GM18526 (cell line): ENCODE results near the gene ERBB3.

Experiments used
- POLR2A ChIP-seq: IDR thresholded peaks from 3 replicates; pipeline ENCODE4 v1.6.1; 2011; ENCODE audit not compliant: insufficient read length; ENCODE audit errors: extremely low read depth

The ERBB3 gene

DNA sequence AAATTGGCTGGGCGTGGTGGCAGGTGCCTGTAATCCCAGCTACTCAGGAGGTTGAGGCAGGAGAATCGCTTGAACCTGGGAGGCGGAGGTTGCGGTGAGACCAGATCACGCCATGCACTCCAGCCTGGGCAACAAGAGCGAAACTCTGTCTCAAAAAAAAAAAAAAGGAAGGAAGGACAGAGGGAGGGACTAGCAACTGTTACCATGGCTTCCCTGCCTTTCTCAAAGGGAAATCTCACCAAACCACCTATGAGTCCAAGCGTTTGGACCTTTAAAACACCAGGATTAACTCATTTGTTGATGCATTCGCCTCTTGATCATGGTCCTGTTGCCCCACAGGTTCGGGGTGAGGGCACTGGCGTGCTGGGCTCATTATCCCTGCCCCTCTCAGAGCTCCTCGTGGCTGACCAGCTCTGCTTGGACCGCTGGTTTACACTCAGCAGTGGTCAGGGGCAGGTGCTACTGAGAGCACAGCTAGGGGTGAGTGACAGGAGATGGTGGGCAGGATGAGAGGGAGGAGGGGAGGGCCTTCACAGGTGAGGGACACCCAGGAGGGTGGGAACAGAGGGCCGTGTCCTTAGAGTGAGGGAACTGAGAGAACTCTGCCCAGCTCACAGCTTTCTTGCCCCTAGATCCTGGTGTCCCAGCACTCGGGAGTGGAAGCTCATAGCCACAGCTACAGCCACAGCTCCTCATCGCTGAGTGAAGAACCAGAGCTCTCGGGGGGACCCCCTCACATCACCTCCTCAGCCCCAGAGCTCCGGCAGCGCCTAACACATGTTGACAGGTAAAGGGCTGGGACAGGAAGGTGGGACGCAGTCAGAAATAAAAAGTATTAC is 62.2 kb downstream of the ERBB3 start:
- no peak for TF ChIP-seq POLR2A

DNA sequence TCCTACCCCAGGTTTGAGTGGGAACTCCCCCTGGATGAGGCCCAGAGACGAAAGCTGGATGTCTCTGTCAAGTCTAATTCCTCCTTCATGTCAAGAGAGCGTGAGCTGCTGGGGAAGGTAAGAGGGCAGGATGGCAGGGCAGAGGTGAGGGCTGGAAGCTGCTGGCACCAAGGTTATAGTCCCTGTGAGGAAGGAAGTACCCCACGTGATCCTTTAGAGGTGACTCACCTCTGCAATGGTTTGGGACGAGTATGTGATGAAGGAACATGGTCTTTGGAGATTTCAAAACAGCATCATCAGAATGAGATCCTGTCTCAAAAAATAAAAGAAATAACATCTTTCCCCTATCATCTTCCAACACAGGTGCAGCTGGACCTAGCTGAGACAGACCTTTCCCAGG is 63.3 kb downstream of the ERBB3 start:
- TF ChIP-seq POLR2A = no peak

DNA sequence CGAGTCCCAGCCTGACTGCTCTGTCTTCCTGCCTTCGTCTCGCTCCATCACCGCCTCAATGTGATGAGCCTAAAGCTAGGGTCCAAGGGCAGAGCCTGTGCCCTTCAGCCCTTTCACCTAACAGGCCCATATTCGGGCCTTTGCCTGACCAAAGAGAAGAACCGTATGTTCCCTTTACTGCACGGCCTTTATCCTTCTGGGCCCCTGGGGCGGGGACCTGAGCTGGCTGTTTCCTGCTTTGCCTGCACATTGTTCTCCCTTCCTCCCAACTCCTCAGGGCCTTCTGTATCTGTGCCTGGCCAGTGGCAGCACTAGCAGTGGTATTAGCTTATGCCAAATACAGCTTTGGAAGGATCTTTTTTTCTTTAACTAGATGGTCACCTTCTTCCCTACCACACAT is 63.9 kb downstream of the ERBB3 start:
- no peak for TF ChIP-seq POLR2A

DNA sequence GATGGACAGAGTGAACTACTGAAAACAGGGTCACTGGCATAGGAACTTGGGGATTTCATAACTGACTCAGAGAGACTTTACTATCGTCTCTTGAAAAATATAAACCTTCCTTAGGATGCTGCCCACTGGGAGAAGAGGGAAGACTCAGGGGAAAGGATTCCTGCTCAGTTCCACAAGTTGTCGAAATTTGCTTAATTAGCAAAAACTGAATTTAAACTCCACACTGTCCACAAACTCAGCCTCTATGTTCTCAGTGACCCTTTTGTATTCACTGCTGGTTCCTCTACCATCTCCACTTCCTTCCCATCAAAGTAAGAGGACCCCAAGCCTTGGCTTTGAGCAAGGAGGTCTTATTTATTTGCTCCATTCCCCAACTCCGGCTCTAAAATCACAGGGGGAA is 65.3 kb downstream of the ERBB3 start:
- no peak for TF ChIP-seq POLR2A

DNA sequence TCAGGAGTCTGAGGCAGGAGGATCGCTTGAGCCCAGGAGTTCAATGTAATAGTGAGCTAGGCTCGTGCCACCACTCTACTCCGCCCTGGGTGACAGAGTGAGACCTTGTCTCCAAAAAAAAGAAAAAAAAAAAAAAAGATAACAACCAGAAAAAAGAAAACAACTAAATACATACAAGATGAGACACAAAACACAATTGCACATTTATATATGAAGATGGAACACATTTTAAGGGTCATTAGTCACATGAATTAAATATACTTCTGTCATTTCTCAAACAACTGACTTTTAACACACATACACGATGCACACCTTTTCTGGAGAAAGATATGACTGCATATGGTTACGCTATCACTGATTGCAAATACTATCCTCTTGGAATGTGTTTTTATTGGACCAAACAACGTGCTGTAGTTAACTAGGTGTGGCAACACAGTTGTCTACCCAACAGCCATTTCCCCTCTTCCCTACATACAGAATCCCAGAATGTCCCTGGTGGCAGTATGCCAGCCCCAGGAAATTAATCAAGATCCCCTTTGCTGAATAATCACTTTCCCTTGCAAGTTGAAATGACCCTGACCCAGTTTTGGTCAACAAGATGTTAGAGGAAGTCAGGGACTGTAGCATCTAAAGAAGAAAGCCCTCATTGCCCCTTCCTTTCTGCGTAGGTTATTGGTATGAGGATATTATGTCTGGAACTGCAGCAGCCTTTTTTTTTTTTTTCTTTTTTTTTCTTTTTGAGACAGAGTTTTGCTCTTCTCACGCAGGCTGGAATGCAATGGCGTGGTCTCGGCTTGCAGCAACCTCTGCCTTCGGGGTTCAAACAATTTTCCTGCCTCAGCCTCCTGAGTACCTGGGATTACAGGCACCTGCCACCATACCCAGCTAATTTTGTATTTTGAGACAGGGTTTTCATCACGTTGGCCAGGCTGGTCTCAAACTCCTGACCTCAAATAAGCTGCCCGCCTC is 66.8 kb downstream of the ERBB3 start:
- TF ChIP-seq POLR2A = no peak

DNA sequence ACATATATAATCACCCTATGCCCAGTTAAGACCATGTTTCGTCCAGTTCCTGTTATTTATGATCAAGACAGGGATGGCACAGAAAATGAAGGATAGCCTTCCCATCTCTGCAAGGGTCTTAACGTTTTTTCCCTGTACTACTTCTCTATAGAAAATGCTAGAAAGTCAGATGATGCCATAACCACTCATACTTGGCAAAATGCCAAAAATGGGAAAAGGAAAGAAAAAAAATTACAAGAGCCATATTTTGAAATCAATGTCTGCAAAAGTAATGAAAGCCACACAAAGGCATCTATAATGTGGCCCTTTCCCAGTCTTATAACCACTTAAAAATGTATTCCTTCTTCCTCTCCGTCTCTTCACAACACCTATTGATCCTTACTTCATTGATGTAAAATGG is 70.6 kb downstream of the ERBB3 start:
- TF ChIP-seq POLR2A = no peak

DNA sequence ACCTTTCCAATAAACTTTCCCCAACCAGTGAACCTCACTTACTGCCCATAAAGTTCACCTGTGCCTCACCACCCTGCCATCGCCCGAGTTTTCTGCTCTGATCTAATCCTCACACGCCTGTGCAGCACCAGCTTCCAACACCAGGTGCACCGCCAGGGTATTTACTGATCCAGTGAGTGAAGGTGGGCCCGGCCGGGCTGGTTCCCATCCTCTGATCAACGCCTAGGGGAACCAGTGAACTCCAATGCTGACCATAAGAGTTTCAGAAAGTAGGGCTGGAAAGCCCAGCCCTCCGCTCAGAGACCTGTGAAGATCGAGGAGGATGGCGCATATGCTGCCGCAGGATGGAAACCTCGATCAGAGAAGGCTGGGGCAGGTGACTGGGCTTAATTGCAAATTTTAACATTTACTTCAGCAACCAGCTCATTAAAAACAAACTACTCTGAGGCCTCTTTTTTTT is 71.7 kb downstream of the ERBB3 start:
- no peak for TF ChIP-seq POLR2A

DNA sequence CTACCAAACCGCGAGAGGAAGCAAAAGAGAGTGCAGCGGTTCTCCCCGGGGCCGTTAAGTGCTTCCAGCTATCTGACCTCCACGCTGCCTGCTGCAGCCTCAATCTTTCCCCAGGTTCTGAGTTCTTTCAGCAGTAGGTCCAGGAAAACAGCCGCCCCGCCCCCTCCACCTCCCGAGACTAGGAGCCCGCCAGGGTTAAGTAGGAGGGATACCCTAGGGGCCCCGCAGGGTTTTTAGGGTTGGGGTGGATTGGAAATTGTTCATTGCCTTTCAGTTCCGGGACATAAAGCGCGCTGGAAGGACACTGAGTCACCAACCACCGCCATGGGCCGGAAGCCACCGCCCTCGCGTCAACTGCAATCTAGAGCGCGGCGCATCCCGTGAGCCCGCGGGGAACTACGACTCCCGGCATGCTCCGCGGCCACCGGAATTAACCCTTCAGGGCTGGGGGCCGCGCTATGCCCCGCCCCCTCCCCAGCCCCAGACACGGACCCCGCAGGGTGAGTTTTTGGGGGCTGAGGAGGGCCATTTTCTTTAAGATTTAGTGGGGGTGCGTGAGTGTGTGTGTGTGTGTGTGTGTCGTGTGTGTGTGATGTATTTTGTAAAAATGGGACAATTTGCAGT is 72.3 kb downstream of the ERBB3 start, which contains the start of gene MYL6B:
Gene MYL6B, plus strand, starts transcription at position 456 of the 624 bp plus-strand sequence. CDS start 1,332 bp downstream, outside the sequence.
- peak; percentile 80 for TF ChIP-seq POLR2A
